A549 treated with DMSO at 1 μM for 4 hours (cell line): ENCODE data around the gene UGDH. TPM values are rescaled to one million over a fixed set of nuclear protein-coding genes. Genes with fewer than 3 reads are reported as not detected.

Experiments
- total RNA-seq: library from RNA; stranded (reverse); fragments of 200-300 nt; extraction: Qiagen RNA extraction; gene quantifications from 5 replicates; pipeline ENCODE4 v1.2.3, GENCODE V29; 2022; ENCODE audit warnings: low read depth

The UGDH gene
- total RNA-seq: 291 to 394 TPM (median 363 TPM) in 5 replicates

GRCh38 chr4:39527296-39528060 lies at the start of gene UGDH:
TSS of gene UGDH (minus strand) at chr4:39527439. CDS start at chr4:39521512, 5,927 bp downstream.

DNA sequence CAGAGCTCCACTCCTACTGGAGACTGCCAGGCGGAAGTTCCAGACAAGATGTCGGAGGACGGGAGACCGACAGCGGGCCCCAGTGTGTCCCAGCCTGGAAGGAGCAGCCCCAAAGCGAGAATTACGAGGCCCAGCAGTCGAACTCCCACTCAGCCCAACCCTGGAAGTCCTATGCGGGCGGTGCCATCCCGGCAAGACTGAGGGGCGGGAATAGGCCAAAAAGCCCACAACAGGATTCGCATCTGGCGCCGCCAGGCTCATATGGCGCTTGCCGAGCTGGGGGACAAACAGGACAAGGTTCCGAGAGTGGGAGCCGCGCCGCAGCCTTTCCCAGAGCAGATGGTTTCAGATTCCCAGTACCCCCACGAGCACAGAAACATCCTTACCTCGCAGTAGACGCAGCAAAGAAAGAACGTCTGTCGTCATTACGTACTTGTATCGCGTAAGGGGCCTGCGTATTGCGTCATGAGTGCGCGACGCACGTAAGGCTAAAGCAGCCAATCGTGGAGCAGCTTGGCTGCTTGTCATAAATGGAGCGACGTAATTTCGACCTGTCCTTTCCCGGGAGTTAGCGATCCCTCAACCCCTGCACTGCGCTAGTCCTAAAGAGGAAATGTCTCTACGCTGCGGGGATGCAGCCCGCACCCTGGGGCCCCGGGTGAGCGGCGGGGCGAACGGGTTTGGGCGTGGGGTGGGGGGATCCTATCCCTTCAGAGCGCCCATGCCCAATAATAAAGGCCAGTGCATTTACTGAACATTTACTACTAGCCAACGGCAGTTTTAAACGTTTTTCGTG lies 68.5 kb downstream of the UGDH start, which contains the start of the genes LIAS and RPL9:
LIAS (plus strand) TSS at position 552 of the 796 bp plus-strand sequence; CDS start at position 614, 62 bp downstream.
RPL9 (minus strand) TSS at position 418 of the 796 bp plus-strand sequence. CDS start 483 bp downstream, outside the sequence.

Other genes starting within 250 kb of the UGDH start
- 18.8 to 23.5 TPM (median 20.3 TPM) in 5 replicates for gene RFC1, start 161.1 kb downstream of the UGDH start, total RNA-seq
- 0.10 to 0.16 TPM (median 0.13 TPM) in 5 replicates for gene KLB, start 120.5 kb downstream of the UGDH start, total RNA-seq
- gene RPL9, start 68.5 kb downstream of the UGDH start, total RNA-seq: 822 to 1,697 TPM (median 915 TPM) in 5 replicates
- gene LIAS, start 68.4 kb downstream of the UGDH start, total RNA-seq: 10.6 to 11.7 TPM (median 11.2 TPM) in 5 replicates
- gene SMIM14, start 111.4 kb upstream of the UGDH start, total RNA-seq: 15.2 to 25.0 TPM (median 20.1 TPM) in 5 replicates
- gene UBE2K, start 170.7 kb upstream of the UGDH start, total RNA-seq: 63.7 to 89.8 TPM (median 77.8 TPM) in 5 replicates